HepG2 (cell line): ENCODE data around the gene MRFAP1L1. TPM values are rescaled to one million over a fixed set of nuclear protein-coding genes. Genes with fewer than 3 reads are reported as not detected.

Experiments
- NFRKB ChIP-seq: fragments of 450-650 bp; IDR thresholded peaks from 2 replicates; pipeline ENCODE4 v1.6.1; 2017
- NR3C1 ChIP-seq: sonication (generic); formaldehyde crosslinking; IDR thresholded peaks from 2 replicates; pipeline ENCODE4 v1.4.0; 2020; ENCODE audit warnings: missing genetic modification reagents
- PHB2 ChIP-seq: fragments of 450-650 bp; IDR thresholded peaks from 2 replicates; pipeline ENCODE4 v1.6.1; 2018; ENCODE audit not compliant: partially characterized antibody
- SMAD3 ChIP-seq: sonication (generic); formaldehyde crosslinking; IDR thresholded peaks from 2 replicates; pipeline ENCODE4 v1.4.0; 2020; ENCODE audit warnings: missing genetic modification reagents
- SMC3 ChIP-seq: IDR thresholded peaks from 2 replicates; pipeline ENCODE4 v1.6.1; 2011; ENCODE audit warnings: low read length, improper control_type of control experiment
- TGIF2 ChIP-seq: IDR thresholded peaks from 2 replicates; pipeline ENCODE4 v1.6.1; 2016; ENCODE audit warnings: control low read depth, missing compliant biosample characterization
- ZBTB7B ChIP-seq: sonication (generic); formaldehyde crosslinking; IDR thresholded peaks from 2 replicates; pipeline ENCODE4 v1.4.0; 2020; ENCODE audit warnings: missing genetic modification reagents
- ZKSCAN5 ChIP-seq: sonication (generic); formaldehyde crosslinking; IDR thresholded peaks from 2 replicates; pipeline ENCODE4 v1.5.1; 2020; ENCODE audit warnings: mild to moderate bottlenecking, missing genetic modification reagents
- ZNF17 ChIP-seq: sonication (generic); formaldehyde crosslinking; IDR thresholded peaks from 2 replicates; pipeline ENCODE4 v1.5.0; 2020; ENCODE audit warnings: mild to moderate bottlenecking, missing genetic modification reagents
- ZNF230 ChIP-seq: sonication (generic); formaldehyde crosslinking; IDR thresholded peaks from 2 replicates; pipeline ENCODE4 v1.4.0; 2020; ENCODE audit warnings: mild to moderate bottlenecking, missing genetic modification reagents
- ZNF34 ChIP-seq: sonication (generic); formaldehyde crosslinking; IDR thresholded peaks from 2 replicates; pipeline ENCODE4 v1.4.0; 2020; ENCODE audit warnings: mild to moderate bottlenecking, missing genetic modification reagents, borderline replicate concordance
- ZNF451 ChIP-seq: sonication (generic); formaldehyde crosslinking; IDR thresholded peaks from 2 replicates; pipeline ENCODE4 v1.5.0; 2020; ENCODE audit warnings: mild to moderate bottlenecking, missing genetic modification reagents
- ZNF577 ChIP-seq: sonication (generic); formaldehyde crosslinking; IDR thresholded peaks from 2 replicates; pipeline ENCODE4 v1.4.0; 2020; ENCODE audit warnings: mild to moderate bottlenecking, low read depth, missing genetic modification reagents, borderline replicate concordance
- ZNF790 ChIP-seq: sonication (generic); formaldehyde crosslinking; IDR thresholded peaks from 2 replicates; pipeline ENCODE4 v1.8.0; 2022; ENCODE audit warnings: missing genetic modification reagents, mild to moderate bottlenecking, borderline replicate concordance
- ZNF850 ChIP-seq: sonication (generic); formaldehyde crosslinking; conservative IDR thresholded peaks from 2 replicates; pipeline ENCODE4 v1.9.0; 2021; ENCODE audit warnings: mild to moderate bottlenecking, missing genetic modification reagents
- polyA plus RNA-seq, 8 experiments: library from polyadenylated mRNA; depleted of rRNA in 3 of 8; stranded (reverse) in 7 of 8; unstranded in 1 of 8; fragments of >200 nt; fragmentation: Illumina TruSeq in 4 of 8; extraction: Trizol in 4 of 8; gene quantifications; 2 replicates each; pipeline versions ENCODE4 v1.2.1 to v1.2.3, GENCODE V29; 2011 to 2016; ENCODE audit warnings: low read depth in 4 of 8, missing spikeins in 1 of 8, mixed read lengths in 1 of 8; ENCODE audit not compliant: insufficient read depth in 1 of 8
- total RNA-seq, 5 experiments: library from RNA; depleted of rRNA; stranded (reverse); fragments of >200 nt; fragmentation: Illumina TruSeq; extraction: Trizol; gene quantifications; 2 replicates each; pipeline ENCODE4 v1.2.3, GENCODE V29; 2016; ENCODE audit warnings: low read depth in 1 of 5
- TF ChIP-seq, protein P1 (sequence below): sonication (generic); formaldehyde crosslinking; IDR thresholded peaks from 2 replicates; pipeline ENCODE4 v1.8.0; 2022; ENCODE audit warnings: missing genetic modification reagents, mild to moderate bottlenecking, moderate library complexity, borderline replicate concordance
- TF ChIP-seq, protein P2 (sequence below): sonication (generic); formaldehyde crosslinking; IDR thresholded peaks from 2 replicates; pipeline ENCODE4 v1.4.0; 2020; ENCODE audit warnings: missing genetic modification reagents, mild to moderate bottlenecking, borderline replicate concordance
- TF ChIP-seq, protein P3 (sequence below): sonication (generic); formaldehyde crosslinking; conservative IDR thresholded peaks from 2 replicates; pipeline ENCODE4 v1.8.0; 2022; ENCODE audit warnings: mild to moderate bottlenecking, moderate library complexity, missing genetic modification reagents
- TF ChIP-seq, protein P4 (sequence below): sonication (generic); formaldehyde crosslinking; IDR thresholded peaks from 2 replicates; pipeline ENCODE4 v1.8.1; 2023; ENCODE audit warnings: mild to moderate bottlenecking, missing genetic modification reagents, borderline replicate concordance
- TF ChIP-seq, protein P5 (sequence below): IDR thresholded peaks from 2 replicates; pipeline ENCODE4 v1.6.1; 2016; ENCODE audit warnings: mild to moderate bottlenecking

The MRFAP1L1 gene
- total and polyA plus RNA-seq, 2 of the 13 experiments (the other 11 are each of a cell fraction or from before 2014, with no cell fraction given), result 44.8 to 76.6 TPM

DNA sequence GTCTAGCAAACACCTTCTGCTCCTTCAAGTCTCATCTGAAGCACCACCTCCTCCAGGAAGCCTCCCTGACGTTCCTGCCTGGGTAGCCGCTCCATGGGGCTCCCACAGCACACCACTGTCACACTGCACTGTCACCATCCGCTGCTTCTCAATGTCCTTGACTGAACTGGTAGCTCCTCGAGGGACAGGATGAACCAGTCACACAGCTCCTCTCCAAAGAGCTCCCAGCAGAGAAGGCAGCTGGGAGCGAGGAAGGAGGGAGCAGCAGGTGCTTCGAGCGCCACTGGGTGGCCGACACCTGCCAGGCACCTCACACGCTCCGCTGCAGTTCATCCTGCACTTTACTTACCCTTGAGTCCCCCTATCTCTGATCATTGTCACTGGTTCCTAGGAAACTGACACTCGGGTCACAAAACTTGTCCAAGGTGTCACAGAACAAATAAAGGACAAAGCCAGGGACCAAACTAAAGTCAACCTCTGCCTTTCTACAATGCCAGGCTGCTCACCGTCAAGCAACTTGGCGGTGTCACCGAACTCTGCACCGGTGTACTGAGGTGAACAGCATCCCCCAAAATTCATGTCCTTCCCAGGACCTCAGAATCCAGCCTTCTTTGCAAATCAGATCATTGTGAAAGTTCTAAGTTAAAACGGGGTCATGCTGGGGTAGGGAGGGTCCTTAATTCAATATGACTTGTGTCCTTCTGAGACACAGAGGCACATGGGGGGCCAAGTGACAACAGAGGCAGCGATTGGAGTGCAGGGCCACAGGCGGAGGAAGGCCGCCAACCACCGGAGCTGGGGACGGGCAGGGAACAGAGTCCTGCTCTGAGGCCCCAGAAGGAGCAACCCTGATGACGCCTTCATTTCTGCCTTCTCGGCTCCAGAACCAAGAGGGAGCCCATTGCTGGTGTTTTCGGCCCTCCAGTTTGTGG lies 21.5 kb downstream of the MRFAP1L1 start (continued):
- TF ChIP-seq SMC3, result 0 out of 2 replicates have a peak, but pooled peaks have one; percentile 30
- no peak for TF ChIP-seq ZBTB7B
- no peak for TF ChIP-seq ZNF850 (CRISPR knock-in tag)
- TF ChIP-seq, protein P1, sequence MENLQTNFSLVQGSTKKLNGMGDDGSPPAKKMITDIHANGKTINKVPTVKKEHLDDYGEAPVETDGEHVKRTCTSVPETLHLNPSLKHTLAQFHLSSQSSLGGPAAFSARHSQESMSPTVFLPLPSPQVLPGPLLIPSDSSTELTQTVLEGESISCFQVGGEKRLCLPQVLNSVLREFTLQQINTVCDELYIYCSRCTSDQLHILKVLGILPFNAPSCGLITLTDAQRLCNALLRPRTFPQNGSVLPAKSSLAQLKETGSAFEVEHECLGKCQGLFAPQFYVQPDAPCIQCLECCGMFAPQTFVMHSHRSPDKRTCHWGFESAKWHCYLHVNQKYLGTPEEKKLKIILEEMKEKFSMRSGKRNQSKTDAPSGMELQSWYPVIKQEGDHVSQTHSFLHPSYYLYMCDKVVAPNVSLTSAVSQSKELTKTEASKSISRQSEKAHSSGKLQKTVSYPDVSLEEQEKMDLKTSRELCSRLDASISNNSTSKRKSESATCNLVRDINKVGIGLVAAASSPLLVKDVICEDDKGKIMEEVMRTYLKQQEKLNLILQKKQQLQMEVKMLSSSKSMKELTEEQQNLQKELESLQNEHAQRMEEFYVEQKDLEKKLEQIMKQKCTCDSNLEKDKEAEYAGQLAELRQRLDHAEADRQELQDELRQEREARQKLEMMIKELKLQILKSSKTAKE, result no peak
- no peak for TF ChIP-seq ZNF17 (CRISPR knock-in tag)
- TF ChIP-seq ZNF790 (CRISPR knock-in tag), result 0 out of 2 replicates have a peak, but pooled peaks have one; percentile 79
- TF ChIP-seq NR3C1 (CRISPR knock-in tag), result no peak
- TF ChIP-seq, protein P2, sequence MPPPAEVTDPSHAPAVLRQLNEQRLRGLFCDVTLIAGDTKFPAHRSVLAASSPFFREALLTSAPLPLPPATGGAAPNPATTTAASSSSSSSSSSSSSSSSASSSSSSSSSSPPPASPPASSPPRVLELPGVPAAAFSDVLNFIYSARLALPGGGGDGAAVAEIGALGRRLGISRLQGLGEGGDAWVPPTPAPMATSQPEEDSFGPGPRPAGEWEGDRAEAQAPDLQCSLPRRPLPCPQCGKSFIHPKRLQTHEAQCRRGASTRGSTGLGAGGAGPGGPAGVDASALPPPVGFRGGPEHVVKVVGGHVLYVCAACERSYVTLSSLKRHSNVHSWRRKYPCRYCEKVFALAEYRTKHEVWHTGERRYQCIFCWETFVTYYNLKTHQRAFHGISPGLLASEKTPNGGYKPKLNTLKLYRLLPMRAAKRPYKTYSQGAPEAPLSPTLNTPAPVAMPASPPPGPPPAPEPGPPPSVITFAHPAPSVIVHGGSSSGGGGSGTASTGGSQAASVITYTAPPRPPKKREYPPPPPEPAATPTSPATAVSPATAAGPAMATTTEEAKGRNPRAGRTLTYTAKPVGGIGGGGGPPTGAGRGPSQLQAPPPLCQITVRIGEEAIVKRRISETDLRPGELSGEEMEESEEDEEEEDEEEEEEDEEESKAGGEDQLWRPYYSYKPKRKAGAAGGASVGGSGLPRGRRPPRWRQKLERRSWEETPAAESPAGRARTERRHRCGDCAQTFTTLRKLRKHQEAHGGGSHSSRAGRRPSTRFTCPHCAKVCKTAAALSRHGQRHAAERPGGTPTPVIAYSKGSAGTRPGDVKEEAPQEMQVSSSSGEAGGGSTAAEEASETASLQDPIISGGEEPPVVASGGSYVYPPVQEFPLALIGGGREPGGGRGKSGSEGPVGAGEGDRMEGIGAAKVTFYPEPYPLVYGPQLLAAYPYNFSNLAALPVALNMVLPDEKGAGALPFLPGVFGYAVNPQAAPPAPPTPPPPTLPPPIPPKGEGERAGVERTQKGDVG (CRISPR knock-in tag), result peak; percentile 25; the same call in 1 of the 2 replicates
- 0 out of 2 replicates have a peak, but pooled peaks have one; percentile 73 for TF ChIP-seq ZNF230 (CRISPR knock-in tag)
- no peak for TF ChIP-seq ZNF451 (CRISPR knock-in tag)
- no peak for TF ChIP-seq ZNF577
- TF ChIP-seq PHB2, result no peak
- TF ChIP-seq, protein P3, sequence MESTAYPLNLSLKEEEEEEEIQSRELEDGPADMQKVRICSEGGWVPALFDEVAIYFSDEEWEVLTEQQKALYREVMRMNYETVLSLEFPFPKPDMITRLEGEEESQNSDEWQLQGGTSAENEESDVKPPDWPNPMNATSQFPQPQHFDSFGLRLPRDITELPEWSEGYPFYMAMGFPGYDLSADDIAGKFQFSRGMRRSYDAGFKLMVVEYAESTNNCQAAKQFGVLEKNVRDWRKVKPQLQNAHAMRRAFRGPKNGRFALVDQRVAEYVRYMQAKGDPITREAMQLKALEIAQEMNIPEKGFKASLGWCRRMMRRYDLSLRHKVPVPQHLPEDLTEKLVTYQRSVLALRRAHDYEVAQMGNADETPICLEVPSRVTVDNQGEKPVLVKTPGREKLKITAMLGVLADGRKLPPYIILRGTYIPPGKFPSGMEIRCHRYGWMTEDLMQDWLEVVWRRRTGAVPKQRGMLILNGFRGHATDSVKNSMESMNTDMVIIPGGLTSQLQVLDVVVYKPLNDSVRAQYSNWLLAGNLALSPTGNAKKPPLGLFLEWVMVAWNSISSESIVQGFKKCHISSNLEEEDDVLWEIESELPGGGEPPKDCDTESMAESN (CRISPR knock-in tag), result 0 out of 2 replicates have a peak, but pooled peaks have one; percentile 30
- TF ChIP-seq, protein P4, sequence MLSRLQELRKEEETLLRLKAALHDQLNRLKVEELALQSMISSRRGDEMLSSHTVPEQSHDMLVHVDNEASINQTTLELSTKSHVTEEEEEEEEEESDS (CRISPR knock-in tag), result no peak
- TF ChIP-seq ZKSCAN5, result 0 out of 2 replicates have a peak, but pooled peaks have one; percentile 16
- no peak for TF ChIP-seq SMAD3
- TF ChIP-seq, protein P5, sequence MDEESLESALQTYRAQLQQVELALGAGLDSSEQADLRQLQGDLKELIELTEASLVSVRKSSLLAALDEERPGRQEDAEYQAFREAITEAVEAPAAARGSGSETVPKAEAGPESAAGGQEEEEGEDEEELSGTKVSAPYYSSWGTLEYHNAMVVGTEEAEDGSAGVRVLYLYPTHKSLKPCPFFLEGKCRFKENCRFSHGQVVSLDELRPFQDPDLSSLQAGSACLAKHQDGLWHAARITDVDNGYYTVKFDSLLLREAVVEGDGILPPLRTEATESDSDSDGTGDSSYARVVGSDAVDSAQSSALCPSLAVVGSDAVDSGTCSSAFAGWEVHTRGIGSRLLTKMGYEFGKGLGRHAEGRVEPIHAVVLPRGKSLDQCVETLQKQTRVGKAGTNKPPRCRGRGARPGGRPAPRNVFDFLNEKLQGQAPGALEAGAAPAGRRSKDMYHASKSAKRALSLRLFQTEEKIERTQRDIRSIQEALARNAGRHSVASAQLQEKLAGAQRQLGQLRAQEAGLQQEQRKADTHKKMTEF, result no peak
- peak; percentile 58; the same call in 1 of the 2 replicates for TF ChIP-seq TGIF2 (CRISPR knock-in tag)
- TF ChIP-seq NFRKB, result no peak
- no peak; the same call in 1 of the 2 replicates for TF ChIP-seq ZNF34
